NCI-H1105 (cell line): Measurements from ENCODE around the gene CEP57L1.
A peak's percentile ranks its signal among the peaks of the same experiment; 100 is the strongest.
"Not testable (repeated sequence)": the region's sequence is repeated elsewhere in the genome, so short reads cannot be mapped to it uniquely, and the experiment has no call there.

Source experiments
- DNase-seq: peaks from one replicate; lab custom pipeline; 2025; lab: John Stamatoyannopoulos, UW

The CEP57L1 gene

DNA sequence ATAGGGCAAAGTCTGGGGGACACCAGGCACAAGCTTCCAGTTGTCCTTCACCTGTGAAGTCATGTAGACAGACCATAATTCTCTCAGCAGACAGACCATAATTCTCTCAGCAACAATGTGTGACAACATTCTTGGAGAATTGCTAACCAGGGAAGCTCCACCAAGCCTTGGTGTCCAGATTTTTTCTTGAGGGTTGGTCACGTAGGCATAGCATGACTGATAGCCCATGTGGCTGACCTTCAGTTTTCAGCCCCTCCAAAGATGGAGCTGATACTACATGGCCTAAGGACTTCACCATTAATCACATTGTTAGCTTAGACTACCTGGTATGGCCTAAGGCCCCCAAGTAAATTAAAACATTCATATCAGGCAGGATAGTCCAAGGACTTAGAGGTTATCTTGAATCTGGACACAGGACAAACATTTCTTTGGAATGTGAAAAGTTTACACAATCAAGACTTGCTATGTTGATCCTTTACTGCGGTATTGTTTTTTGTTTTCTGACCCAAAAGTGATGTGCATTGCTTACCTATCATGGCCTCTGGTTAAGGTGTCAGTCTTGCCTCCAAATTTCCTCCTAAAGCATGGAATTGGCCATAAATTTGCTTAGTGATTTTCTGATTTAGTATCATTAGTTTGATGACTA, 76.9 kb downstream of the CEP57L1 start:
- DNase-seq, result no peak

DNA sequence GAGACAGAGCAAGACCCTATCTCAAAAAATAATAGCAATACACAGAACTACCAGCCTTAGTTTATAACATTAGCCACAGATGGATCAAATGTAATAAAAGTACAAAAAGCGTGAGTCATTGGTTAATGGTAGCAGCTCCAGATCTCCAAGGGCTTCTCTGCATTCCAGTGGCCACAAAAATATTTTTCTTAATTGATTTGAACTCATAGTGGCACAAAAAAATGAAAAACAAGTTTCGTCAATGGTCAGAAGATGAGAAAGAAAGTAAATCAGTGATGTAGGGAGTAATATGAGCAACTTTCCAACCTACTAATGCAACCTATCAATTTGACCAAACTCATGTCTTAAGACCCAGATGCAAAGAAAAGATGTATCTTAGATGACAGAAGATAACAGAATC, 79.6 kb downstream of the CEP57L1 start:
- DNase-seq, result no peak

DNA sequence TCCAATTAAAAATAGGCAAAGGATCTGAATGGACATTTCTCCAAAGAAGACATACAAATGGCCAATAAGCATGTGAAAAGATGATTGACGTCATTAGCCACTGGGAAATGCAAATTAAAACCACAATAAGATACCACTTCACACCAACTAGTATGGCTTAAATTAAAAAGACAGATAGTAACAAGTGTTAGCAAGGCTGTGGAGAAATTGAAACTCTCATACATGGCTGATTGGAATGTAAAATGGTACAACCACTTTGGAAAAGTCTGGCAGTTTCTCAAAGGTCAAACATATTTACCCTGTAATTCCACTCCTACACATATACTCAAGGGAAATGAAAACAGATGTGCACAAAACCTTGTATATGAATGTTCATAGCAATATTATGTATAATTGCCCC, 83.6 kb downstream of the CEP57L1 start:
- no peak for DNase-seq

DNA sequence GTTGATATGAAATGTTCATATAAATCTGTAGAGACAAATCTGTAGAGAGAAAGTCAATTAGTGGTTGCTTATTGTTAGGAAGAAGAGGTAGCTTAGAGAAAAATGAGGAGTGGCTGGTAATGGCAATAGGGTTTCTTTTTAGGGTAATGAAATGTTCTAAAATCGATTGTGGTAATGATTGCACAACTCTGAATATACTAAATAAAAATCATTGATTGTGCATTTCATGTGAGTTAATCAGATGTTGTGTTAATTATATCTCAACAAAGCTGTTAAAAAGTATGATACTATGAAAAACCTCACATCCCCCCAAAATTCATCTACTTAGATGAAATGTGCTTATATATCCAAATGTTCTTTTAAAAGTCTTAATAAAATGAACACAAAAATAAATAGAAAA, 84.2 kb downstream of the CEP57L1 start:
- no peak for DNase-seq

DNA sequence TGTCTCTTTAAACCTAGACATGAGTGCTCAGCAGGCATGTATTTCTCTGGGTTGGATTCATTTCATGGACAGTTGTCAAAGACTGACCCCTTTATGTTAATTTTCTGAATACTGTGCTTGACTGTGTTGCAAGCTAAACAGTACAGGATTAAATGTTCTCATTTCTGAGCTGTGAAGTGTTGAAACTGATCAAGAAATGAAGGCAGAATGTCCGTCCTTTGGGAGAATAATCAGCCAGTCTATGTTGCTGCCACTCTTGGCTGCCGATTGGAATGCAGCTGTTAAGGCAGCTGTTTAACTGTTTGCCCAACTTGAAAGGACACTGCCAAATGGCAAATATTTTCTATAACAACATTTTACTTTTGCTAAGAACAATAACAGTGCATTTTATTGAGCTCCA, 87.3 kb downstream of the CEP57L1 start:
- no peak for DNase-seq

DNA sequence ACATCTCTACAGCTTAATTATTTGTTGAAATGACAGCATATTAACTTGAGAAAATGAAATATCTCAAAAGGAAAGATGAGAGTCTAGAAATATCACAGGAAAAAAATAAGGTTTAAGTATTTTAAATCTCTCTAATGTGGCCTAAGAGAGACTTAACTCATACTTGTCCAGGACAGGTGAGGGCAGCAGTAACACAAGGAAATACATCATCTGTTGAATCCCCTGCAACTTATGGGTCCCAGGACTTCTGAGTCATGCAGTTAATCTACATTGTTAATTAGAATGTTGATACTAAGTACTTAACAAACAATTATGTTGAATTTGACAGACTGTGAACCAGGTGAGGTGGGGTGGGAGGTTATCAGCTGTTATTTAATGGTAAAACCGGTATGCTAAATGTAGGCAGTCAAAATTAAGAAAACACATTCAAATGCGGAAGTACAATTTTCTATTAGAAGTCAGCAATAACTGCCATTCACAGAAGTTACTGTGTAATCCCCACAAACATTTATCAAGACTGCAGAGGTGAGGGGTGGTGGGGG, 87.9 kb downstream of the CEP57L1 start:
- no peak for DNase-seq

DNA sequence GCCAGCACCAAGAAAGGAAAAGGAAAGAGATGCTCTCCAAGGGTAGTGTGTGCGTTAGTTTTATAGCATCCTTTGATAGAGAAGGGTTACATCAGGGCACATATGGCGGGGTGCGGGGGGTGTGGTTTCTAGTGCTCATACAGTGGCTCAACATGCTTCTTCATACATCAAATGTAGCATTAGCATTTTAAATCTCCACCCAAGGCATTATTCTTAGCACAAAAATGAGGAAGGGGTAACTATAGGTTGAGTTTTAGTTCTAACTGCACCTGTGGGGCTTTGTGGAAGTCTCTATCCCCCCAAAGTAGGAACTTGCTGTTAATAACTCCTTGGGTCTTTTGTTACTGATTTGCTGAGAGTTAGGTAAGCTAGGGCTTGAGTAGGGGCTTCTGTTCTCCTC, 89.3 kb downstream of the CEP57L1 start:
- DNase-seq, result no peak

DNA sequence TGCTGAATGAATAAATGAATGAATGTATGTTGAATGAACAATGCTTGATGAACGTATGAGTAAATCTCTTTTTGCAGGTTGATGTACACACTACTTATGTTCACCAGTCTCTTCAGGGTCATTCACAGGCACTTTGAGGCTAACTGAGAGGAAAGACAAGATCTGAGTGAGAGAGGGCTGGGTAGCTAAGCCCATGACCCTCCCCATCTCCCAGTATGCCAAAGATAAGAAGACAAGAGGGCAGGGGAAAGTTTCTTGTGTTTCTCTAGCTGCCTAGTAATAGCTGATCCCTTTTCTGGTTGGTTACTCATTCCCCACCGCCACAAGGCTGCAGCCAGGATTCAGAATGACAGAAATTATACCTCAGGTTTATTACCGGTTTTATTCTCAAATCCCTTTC, 90.7 kb downstream of the CEP57L1 start:
- DNase-seq, result no peak

DNA sequence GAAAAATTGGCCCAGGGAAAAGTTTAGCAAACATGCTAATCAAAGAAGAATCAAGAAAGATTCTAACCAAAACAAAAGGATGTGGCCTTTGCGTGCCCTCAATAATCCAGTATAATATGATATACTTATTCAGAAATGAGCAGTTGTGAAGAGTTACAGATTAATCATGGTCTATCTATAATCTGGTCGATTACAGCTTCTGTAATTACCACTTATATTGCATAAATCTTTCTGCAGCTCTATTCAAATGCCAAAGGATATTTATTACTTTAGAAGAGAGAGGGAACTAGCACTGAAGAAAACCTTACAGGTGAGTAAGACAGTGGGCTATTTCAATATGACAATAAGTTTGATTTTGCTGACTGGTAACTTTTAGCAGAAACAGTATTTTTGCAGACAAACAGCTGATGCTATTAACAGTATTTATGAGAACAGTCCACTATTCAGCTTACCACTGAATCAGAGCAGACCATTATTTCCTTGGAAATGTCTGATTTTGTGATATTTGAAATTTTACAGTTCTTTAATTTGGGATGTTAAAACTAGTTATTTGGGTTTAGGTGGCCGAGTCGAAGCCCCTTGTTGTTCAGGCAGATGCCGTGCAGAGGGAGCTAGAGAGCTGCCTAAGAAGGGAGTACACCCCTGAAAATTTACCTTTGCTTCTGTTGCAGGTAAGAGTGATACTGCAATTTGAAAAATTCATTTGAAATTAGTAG, 92.2 kb downstream of the CEP57L1 start:
- peak; percentile 59 for DNase-seq

DNA sequence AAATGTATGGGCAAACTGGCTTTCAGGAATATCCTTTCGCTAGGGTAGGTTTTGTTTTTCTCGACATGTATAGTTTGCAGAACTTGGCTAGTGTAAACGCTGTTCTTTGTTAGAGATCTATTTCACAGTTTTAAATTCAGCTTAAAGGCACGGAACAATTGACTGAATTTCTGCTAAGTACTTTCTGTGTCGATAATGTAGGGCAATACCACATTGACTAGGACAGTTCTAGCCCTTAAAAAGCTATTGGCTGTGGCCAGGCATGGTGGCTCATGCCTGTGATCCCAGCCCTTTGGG, 92.8 kb downstream of the CEP57L1 start:
- DNase-seq, result no peak

DNA sequence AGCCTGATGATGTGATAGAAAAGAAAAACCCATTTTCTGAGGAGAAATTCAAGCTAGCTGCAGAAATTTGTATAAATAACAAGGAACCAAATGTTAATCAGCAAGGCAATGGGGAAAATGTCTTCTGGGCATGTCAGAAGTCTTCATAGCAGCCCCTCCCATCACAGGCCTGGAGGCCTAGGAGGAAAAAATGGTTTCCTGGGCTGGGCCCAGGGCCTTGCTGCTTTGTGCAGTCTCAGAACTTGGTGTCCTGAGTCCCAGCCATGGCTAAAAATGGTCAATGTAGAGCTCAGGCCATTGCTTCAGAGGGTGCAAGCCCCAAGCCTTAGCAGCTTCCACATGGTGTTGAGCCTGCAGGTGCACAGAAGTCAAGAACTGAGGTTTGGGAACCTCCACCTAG, 96.1 kb downstream of the CEP57L1 start:
- DNase-seq, result not testable (repeated sequence)

DNA sequence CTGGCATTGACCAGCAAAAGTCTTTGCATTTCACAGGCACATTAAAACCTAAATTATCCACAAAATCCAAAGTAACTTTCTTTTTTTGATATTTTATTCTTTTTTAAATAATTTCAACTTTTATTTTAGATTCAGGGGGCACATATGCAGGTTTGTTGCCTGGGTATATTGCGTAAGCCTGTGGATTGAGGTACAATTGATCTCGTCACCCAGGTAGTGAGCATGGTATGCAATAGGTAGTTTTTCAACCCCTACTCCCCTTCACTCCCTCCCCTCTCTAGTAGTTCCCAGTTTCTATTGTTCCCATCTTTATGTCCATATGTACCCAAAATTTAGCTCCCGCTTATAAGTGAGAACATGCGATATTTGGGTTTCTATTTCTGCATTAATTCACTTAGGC, 97.6 kb downstream of the CEP57L1 start:
- no peak for DNase-seq

DNA sequence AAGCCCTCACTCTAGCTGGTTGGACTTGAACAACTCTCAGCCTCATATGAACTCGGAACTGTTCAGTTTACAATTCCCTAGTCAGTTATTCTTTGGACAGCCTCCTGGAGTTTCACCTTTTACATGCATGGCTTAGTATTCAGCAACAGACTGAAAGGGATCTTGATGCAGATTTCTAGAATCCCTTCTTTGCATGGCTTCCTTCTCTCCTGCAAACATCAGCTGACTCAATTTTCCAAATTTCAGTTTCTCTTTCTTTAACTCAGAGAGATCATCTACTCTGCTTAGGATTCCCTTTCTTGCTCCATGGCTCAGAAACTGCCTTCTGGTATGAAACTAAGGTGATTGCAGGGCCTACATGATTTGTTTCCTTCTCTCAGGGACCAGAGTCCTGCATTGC, 99.6 kb downstream of the CEP57L1 start:
- DNase-seq, result no peak

DNA sequence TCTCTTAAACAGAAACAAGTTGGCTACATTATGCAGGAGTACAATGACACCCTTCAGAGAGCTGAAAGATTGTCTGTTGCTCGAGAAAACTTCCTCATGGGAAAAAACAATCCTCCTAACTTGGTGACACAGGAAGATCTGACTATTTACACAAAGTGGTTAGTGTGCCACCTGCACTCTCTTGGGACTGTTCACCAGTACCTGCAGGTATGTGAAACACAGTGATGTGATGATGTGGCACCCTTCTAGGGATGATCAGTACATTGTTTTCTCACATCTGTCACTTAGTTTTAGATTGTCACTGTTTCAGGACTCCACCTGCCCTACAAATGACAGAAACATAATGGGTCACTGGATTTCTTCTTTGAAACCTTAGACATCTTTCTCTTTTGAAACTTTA, 101.8 kb downstream of the CEP57L1 start:
- DNase-seq, result no peak

DNA sequence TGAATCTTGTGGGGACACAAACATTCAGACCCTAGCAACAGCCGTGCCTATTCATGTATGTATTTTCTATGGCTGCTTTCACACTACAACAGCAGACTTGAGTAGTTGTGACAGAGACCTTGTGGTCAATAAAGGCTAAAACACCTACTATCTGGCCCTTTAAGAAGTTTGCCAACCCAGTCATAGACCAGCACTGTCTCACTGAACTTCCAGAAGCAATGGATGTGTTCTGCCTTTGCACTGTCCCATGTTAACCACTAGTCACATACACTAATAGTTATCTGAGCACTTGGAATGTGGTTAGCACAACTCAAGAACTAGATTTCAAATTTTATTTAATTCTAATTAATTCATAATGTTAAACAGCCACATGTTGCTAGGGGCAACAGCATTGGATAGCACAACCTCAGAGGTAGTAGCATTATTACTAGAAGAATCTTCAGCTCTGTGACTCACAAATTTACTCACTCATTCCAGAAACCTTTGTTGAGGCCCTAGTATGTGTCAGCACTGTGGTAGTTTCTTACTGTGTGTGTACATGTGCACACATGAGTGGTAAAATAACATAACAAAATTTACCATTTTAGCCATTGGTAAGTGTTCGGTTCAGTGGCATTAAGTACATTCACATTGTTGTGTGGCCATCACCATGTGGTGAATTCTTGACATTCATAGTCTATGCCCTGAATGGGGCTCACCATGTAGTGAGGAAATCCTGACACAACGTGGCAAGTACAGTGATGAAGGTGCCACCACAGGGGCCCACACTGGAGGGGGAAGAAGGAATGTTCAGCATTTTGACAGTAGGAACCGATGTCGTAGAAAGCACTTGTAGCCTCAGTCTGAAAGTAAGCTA, 107.3 kb downstream of the CEP57L1 start:
- no peak for DNase-seq

DNA sequence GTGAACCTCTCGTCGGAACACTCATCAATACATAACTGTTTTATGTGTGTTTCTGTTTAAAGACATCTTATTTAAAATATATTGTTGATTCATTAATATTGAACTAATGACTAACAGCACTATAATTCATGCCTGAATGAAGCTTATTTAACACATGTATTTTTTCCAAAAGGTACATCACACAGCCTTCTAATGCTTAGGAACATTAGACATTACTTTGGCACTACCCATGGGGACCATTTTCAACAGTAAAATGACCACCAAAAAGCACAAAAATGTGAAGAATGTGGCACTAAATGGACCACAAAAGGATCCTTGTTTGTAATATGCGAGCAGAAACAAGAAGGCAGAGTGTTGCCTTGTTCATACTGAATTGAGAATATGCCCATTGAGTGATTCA, 109.2 kb downstream of the CEP57L1 start:
- DNase-seq, result no peak

DNA sequence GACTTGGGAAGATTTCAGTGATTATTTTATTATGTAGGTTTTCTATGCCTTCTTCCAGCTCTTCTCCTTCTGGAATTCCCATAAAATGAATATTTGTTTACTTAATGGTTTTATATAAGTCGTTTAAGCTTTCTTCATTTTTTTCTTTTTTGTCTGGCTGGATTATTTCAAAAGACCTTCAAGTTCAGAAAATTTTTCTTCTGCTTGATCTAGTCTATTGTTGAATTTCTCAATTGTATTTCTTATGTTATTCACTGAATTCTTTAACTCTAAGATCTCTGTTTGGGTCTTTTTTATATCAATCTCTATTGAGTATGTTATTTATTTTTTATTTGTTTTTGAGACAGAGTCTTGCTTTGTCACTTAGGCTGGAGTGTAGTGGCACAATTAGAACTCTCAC, 117.4 kb downstream of the CEP57L1 start:
- no peak for DNase-seq
